A549 (cell line): ENCODE measurements around the gene ZFPL1. TPM values are rescaled to one million over a fixed set of nuclear protein-coding genes. Genes with fewer than 3 reads are reported as not detected.

Experiments used
- BHLHE40 ChIP-seq: IDR thresholded peaks from 2 replicates; pipeline ENCODE4 v1.6.1; 2012; ENCODE audit warnings: low read depth, low read length, inconsistent platforms
- CBX2 ChIP-seq: fragments of 200-600 bp; sonication (generic); IDR thresholded peaks from 2 replicates; pipeline ENCODE4 v1.6.1; 2016; ENCODE audit warnings: low read depth, mild to moderate bottlenecking, borderline replicate concordance
- CBX8 ChIP-seq: fragments of 200-600 bp; sonication (generic); IDR thresholded peaks from 2 replicates; pipeline ENCODE4 v1.6.1; 2016
- CEBPB ChIP-seq, 2 experiments: fragments of >200 bp in 1 of 2; sonication (Bioruptor Twin) in 1 of 2; formaldehyde crosslinking in 1 of 2; IDR thresholded peaks; 2 replicates each; pipeline ENCODE4 v1.6.1; 2012 to 2016
- CHD2 ChIP-seq: fragments of 150-350 bp; IDR thresholded peaks from 2 replicates; pipeline ENCODE4 v1.6.1; 2014; ENCODE audit warnings: low read length; ENCODE audit not compliant: partially characterized antibody
- EHF ChIP-seq: fragments of 250-450 bp; sonication (Bioruptor Pico); IDR thresholded peaks from 2 replicates; pipeline ENCODE4 v1.5.0; 2020; ENCODE audit warnings: mild to moderate bottlenecking
- EHMT2 ChIP-seq: fragments of 200-600 bp; sonication (generic); IDR thresholded peaks from 2 replicates; pipeline ENCODE4 v1.6.1; 2016; ENCODE audit warnings: antibody characterized with exemption, low read depth, mild to moderate bottlenecking, moderate library complexity
- EP300 ChIP-seq, 2 experiments: fragments of >200 bp; sonication (Bioruptor Twin); formaldehyde crosslinking; IDR thresholded peaks; 2 replicates in 1 of 2; 3 replicates in 1 of 2; pipeline ENCODE4 v1.6.1; 2016 to 2017
- ESRRA ChIP-seq: fragments of 150-350 bp; IDR thresholded peaks from 2 replicates; pipeline ENCODE4 v1.6.1; 2014; ENCODE audit warnings: mild to moderate bottlenecking, low read length, borderline replicate concordance
- FOSB ChIP-seq: fragments of 250-450 bp; sonication (Bioruptor Pico); IDR thresholded peaks from 2 replicates; pipeline ENCODE4 v1.5.0; 2020; ENCODE audit warnings: mild to moderate bottlenecking, moderate library complexity
- FOSL2 ChIP-seq, 2 experiments: fragments of 450-650 bp in 1 of 2; fragments of >200 bp in 1 of 2; sonication (Bioruptor Twin) in 1 of 2; formaldehyde crosslinking; IDR thresholded peaks; 2 replicates each; pipeline versions ENCODE4 v1.5.0 to v1.6.1; 2016 to 2020; ENCODE audit warnings: mild to moderate bottlenecking in 1 of 2, moderate library complexity in 1 of 2
- HDAC2 ChIP-seq: fragments of 200-600 bp; sonication (generic); IDR thresholded peaks from 2 replicates; pipeline ENCODE4 v1.6.1; 2016
- HEYL ChIP-seq: fragments of 250-450 bp; sonication (Bioruptor Pico); IDR thresholded peaks from 2 replicates; pipeline ENCODE4 v1.8.0; 2021; ENCODE audit warnings: mild to moderate bottlenecking, moderate library complexity
- HOXA7 ChIP-seq: fragments of 250-450 bp; sonication (Bioruptor Pico); IDR thresholded peaks from 2 replicates; pipeline ENCODE4 v1.5.0; 2020; ENCODE audit warnings: mild to moderate bottlenecking, moderate library complexity
- HOXB13 ChIP-seq: fragments of 250-450 bp; sonication (Bioruptor Pico); IDR thresholded peaks from 2 replicates; pipeline ENCODE4 v1.5.0; 2020; ENCODE audit warnings: low read depth, mild to moderate bottlenecking, moderate library complexity
- JUN ChIP-seq, 2 experiments: fragments of >200 bp; sonication (Bioruptor Twin); formaldehyde crosslinking; IDR thresholded peaks; 2 replicates in 1 of 2; 3 replicates in 1 of 2; pipeline ENCODE4 v1.6.1; 2016 to 2017
- JUNB ChIP-seq: fragments of >200 bp; sonication (Bioruptor Twin); formaldehyde crosslinking; IDR thresholded peaks from 2 replicates; pipeline ENCODE4 v1.6.1; 2016
- KDM1A ChIP-seq: fragments of 200-600 bp; sonication (generic); IDR thresholded peaks from 2 replicates; pipeline ENCODE4 v1.6.1; 2016; ENCODE audit warnings: low read depth, mild to moderate bottlenecking
- MAZ ChIP-seq: fragments of 150-350 bp; IDR thresholded peaks from 2 replicates; pipeline ENCODE4 v1.6.1; 2014; ENCODE audit warnings: antibody characterized with exemption, low read depth, low read length, borderline replicate concordance
- MYC ChIP-seq: IDR thresholded peaks from 2 replicates; pipeline ENCODE4 v1.6.1; 2012; ENCODE audit warnings: mild to moderate bottlenecking, inconsistent platforms, low read length, improper control_type of control experiment, borderline replicate concordance
- NFE2L2 ChIP-seq: fragments of 150-350 bp; conservative IDR thresholded peaks from 2 replicates; pipeline ENCODE4 v1.6.1; 2014; ENCODE audit warnings: low read length
- NPAS2 ChIP-seq: fragments of 250-450 bp; sonication (Bioruptor Pico); IDR thresholded peaks from 2 replicates; pipeline ENCODE4 v1.8.0; 2022; ENCODE audit warnings: mild to moderate bottlenecking, moderate library complexity, borderline replicate concordance
- PHF8 ChIP-seq: fragments of 200-600 bp; sonication (generic); IDR thresholded peaks from 2 replicates; pipeline ENCODE4 v1.6.1; 2016; ENCODE audit warnings: low read depth, mild to moderate bottlenecking, antibody characterized with exemption, moderate library complexity, borderline replicate concordance
- POLR2A ChIP-seq: IDR thresholded peaks from 2 replicates; pipeline ENCODE4 v1.6.1; 2012; ENCODE audit warnings: mild to moderate bottlenecking, low read length
- POLR2AphosphoS2 ChIP-seq: conservative IDR thresholded peaks from 2 replicates; pipeline ENCODE4 v1.6.1; 2012; ENCODE audit warnings: low read length, improper control_type of control experiment, inconsistent platforms
- RAD21 ChIP-seq, 2 experiments: fragments of >200 bp in 1 of 2; sonication (Bioruptor Twin) in 1 of 2; formaldehyde crosslinking in 1 of 2; IDR thresholded peaks in 1 of 2; conservative IDR thresholded peaks in 1 of 2; 2 replicates in 1 of 2; 3 replicates in 1 of 2; pipeline ENCODE4 v1.6.1; 2012 to 2018; ENCODE audit warnings: inconsistent platforms in 1 of 2
- RARB ChIP-seq: fragments of 250-450 bp; sonication (Bioruptor Pico); IDR thresholded peaks from 2 replicates; pipeline ENCODE4 v1.8.0; 2021; ENCODE audit warnings: mild to moderate bottlenecking, moderate library complexity
- RFX5 ChIP-seq: fragments of 450-650 bp; IDR thresholded peaks from 2 replicates; pipeline ENCODE4 v1.7.1; 2014; ENCODE audit warnings: antibody characterized with exemption, mild to moderate bottlenecking, moderate library complexity
- TP53 ChIP-seq: fragments of 250-450 bp; sonication (Bioruptor Pico); IDR thresholded peaks from 2 replicates; pipeline ENCODE4 v1.5.0; 2021; ENCODE audit warnings: mild to moderate bottlenecking, moderate library complexity
- ZC3H11A ChIP-seq: fragments of 450-650 bp; IDR thresholded peaks from 2 replicates; pipeline ENCODE4 v1.6.1; 2014; ENCODE audit warnings: antibody characterized with exemption, mild to moderate bottlenecking
- ZFP36 ChIP-seq: fragments of 450-650 bp; IDR thresholded peaks from 2 replicates; pipeline ENCODE4 v1.6.1; 2014; ENCODE audit warnings: borderline replicate concordance; ENCODE audit not compliant: partially characterized antibody
- ZNF302 ChIP-seq: fragments of 250-450 bp; sonication (Bioruptor Pico); IDR thresholded peaks from 2 replicates; pipeline ENCODE4 v1.9.0; 2021; ENCODE audit warnings: inconsistent platforms, mild to moderate bottlenecking, moderate library complexity
- ZSCAN20 ChIP-seq: fragments of 250-450 bp; sonication (Bioruptor Pico); IDR thresholded peaks from 2 replicates; pipeline ENCODE4 v1.8.0; 2022; ENCODE audit warnings: mild to moderate bottlenecking, moderate library complexity
- polyA plus RNA-seq, 4 experiments: library from polyadenylated mRNA; depleted of rRNA in 3 of 4; stranded (reverse); fragments of >200 nt; fragmentation: RNase III in 1 of 4; extraction: RNeasy Plus Mini Kit Qiagen cat#74134 plus additional on column Dnase treatment in 1 of 4; gene quantifications; 2 replicates in 3 of 4; 3 replicates in 1 of 4; pipeline ENCODE4 v1.2.3, GENCODE V29; 2011 to 2017
- TF ChIP-seq, protein P1 (sequence below): fragments of >200 bp; sonication (Bioruptor Twin); formaldehyde crosslinking; IDR thresholded peaks from 2 replicates; pipeline ENCODE4 v1.6.1; 2016
- TF ChIP-seq, protein P2 (sequence below): IDR thresholded peaks from 2 replicates; pipeline ENCODE4 v1.6.1; 2012
- TF ChIP-seq, protein P3 (sequence below): fragments of 450-650 bp; IDR thresholded peaks from 2 replicates; pipeline ENCODE4 v1.6.1; 2014; ENCODE audit warnings: antibody characterized with exemption
- TF ChIP-seq, protein P4 (sequence below): fragments of 250-450 bp; sonication (Bioruptor Pico); IDR thresholded peaks from 2 replicates; pipeline ENCODE4 v1.5.0; 2020; ENCODE audit warnings: low read depth, mild to moderate bottlenecking, moderate library complexity
- TF ChIP-seq, protein P5 (sequence below): IDR thresholded peaks from 2 replicates; pipeline ENCODE4 v1.6.1; 2012
- TF ChIP-seq, protein P6 (sequence below): fragments of 150-350 bp; IDR thresholded peaks from 2 replicates; pipeline ENCODE4 v1.6.1; 2014; ENCODE audit warnings: low read depth, mild to moderate bottlenecking, low read length

The ZFPL1 gene
- polyA plus RNA-seq, 2 of the 4 experiments (the other 2 are of a cell fraction), result 30.1 to 31.7 TPM

DNA sequence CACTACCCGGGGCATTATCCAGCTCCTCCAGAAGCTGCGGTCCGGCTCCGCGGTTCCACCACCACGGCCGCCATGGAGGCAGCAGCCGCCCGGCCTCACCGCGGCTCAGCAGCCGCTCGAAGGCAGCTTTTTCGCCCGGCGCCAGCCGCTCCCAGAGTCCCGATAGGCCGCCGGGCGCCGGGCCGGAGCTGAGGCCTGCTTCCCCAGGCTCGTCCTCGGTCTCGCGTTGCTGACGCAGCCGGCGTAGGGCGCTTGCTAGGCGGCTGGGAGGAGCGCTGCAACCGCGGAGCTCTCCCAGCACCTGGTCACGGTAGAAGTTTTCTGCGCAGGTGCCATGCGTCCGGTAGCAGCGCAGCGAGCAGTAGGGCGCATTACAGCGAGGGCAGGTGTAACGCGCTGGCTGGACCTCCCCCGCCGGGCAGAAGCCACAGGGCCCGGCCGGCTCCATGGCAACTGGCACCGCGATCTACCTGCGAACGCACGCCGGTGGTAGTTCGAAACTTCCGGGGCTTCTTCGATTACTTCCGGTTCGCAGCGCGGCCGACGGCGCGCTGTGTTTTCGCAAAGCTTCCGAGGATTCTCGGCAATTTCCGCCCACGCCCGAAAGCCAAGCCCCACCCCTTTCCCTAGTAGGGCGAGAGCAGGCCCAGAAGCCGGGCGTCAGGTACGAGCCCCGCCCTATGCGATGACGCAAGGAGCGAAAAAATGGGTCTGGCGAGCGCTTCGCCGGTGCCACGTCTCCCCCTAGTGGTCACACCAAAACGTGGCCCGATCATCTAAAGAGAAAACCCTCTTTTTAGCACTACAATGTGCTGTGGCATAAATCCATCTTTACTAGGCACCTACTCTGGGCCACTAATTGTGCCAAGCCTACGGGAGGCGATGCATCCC lies 33.4 kb downstream of the ZFPL1 start, which contains the start of gene ZNHIT2 (continued):
- TF ChIP-seq CHD2, result no peak
- no peak for TF ChIP-seq NFE2L2
- TF ChIP-seq POLR2A, result peak; percentile 82
- TF ChIP-seq ZNF302 (CRISPR knock-in tag), result no peak
- TF ChIP-seq ZC3H11A, result peak; percentile 3; the same call in 1 of the 2 replicates
- TF ChIP-seq, protein P1, sequence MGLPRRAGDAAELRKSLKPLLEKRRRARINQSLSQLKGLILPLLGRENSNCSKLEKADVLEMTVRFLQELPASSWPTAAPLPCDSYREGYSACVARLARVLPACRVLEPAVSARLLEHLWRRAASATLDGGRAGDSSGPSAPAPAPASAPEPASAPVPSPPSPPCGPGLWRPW, result no peak
- no peak for TF ChIP-seq HDAC2
- TF ChIP-seq EHMT2, result no peak
- TF ChIP-seq CBX8, result no peak
- TF ChIP-seq NPAS2, result no peak
- TF ChIP-seq POLR2AphosphoS2, result peak; percentile 85; the same call in 1 of the 2 replicates
- no peak for TF ChIP-seq ZSCAN20 (CRISPR knock-in tag)
- peak; percentile 98 for TF ChIP-seq PHF8
- TF ChIP-seq, protein P2, sequence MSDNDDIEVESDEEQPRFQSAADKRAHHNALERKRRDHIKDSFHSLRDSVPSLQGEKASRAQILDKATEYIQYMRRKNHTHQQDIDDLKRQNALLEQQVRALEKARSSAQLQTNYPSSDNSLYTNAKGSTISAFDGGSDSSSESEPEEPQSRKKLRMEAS, result peak; percentile 89
- TF ChIP-seq, protein P3, sequence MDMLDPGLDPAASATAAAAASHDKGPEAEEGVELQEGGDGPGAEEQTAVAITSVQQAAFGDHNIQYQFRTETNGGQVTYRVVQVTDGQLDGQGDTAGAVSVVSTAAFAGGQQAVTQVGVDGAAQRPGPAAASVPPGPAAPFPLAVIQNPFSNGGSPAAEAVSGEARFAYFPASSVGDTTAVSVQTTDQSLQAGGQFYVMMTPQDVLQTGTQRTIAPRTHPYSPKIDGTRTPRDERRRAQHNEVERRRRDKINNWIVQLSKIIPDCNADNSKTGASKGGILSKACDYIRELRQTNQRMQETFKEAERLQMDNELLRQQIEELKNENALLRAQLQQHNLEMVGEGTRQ, result 0 out of 2 replicates have a peak, but pooled peaks have one; percentile 9
- peak; percentile 81 to 93 for TF ChIP-seq JUN (IDR thresholded peaks at IDR 0.05)
- no peak for TF ChIP-seq RFX5
- TF ChIP-seq MAZ, result 0 out of 2 replicates have a peak, but pooled peaks have one; percentile 43
- TF ChIP-seq, protein P4, sequence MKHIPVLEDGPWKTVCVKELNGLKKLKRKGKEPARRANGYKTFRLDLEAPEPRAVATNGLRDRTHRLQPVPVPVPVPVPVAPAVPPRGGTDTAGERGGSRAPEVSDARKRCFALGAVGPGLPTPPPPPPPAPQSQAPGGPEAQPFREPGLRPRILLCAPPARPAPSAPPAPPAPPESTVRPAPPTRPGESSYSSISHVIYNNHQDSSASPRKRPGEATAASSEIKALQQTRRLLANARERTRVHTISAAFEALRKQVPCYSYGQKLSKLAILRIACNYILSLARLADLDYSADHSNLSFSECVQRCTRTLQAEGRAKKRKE (CRISPR knock-in tag), result no peak
- peak; percentile 57 to 86 for TF ChIP-seq CEBPB (IDR thresholded peaks at IDR 0.05)
- no peak for TF ChIP-seq ZFP36
- TF ChIP-seq EHF, result no peak
- TF ChIP-seq HOXA7, result no peak; the same call in none of the 2 replicates
- TF ChIP-seq FOSL2 (IDR thresholded peaks at IDR 0.05), result no peak
- peak; percentile 42; the same call in 1 of the 2 replicates for TF ChIP-seq FOSL2 (CRISPR knock-in tag; IDR thresholded peaks at IDR 0.05)
- TF ChIP-seq BHLHE40, result 0 out of 2 replicates have a peak, but pooled peaks have one; percentile 2
- TF ChIP-seq CBX2, result no peak
- TF ChIP-seq, protein P5, sequence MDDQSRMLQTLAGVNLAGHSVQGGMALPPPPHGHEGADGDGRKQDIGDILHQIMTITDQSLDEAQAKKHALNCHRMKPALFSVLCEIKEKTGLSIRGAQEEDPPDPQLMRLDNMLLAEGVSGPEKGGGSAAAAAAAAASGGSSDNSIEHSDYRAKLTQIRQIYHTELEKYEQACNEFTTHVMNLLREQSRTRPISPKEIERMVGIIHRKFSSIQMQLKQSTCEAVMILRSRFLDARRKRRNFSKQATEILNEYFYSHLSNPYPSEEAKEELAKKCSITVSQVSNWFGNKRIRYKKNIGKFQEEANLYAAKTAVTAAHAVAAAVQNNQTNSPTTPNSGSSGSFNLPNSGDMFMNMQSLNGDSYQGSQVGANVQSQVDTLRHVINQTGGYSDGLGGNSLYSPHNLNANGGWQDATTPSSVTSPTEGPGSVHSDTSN, result peak; percentile 73
- TF ChIP-seq JUNB, result no peak
- no peak for TF ChIP-seq EP300 (IDR thresholded peaks at IDR 0.05)
- TF ChIP-seq KDM1A, result no peak
- TF ChIP-seq, protein P6, sequence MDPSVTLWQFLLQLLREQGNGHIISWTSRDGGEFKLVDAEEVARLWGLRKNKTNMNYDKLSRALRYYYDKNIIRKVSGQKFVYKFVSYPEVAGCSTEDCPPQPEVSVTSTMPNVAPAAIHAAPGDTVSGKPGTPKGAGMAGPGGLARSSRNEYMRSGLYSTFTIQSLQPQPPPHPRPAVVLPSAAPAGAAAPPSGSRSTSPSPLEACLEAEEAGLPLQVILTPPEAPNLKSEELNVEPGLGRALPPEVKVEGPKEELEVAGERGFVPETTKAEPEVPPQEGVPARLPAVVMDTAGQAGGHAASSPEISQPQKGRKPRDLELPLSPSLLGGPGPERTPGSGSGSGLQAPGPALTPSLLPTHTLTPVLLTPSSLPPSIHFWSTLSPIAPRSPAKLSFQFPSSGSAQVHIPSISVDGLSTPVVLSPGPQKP, result no peak
- TF ChIP-seq RARB (CRISPR knock-in tag), result no peak
- TF ChIP-seq HEYL (CRISPR knock-in tag), result no peak
- TF ChIP-seq RAD21 (conservative IDR thresholded peaks at IDR 0.05 in 1 of 2, IDR thresholded peaks at IDR 0.05 in 1 of 2), result peak; percentile 80 to 83
- no peak for TF ChIP-seq FOSB (CRISPR knock-in tag)
- peak; percentile 79; the same call in 1 of the 2 replicates for TF ChIP-seq TP53 (CRISPR knock-in tag)
- TF ChIP-seq HOXB13 (CRISPR knock-in tag), result no peak
- no peak for TF ChIP-seq ESRRA
- TF ChIP-seq MYC, result peak; percentile 66; the same call in 1 of the 2 replicates
